AG10803 (cell line): Measurements from ENCODE around the gene IL20RB.
"Not testable (repeated sequence)": the region's sequence is repeated elsewhere in the genome, so short reads cannot be mapped to it uniquely, and the experiment has no call there.

Source experiments
- DNase-seq: peaks from one replicate; pipeline ENCODE4 v3.0.0; 2010; ENCODE audit warnings: low read depth
- H3K4me3 ChIP-seq: 2 replicates; pipeline ENCODE4 v1.5.1; 2011; ENCODE audit warnings: mild to moderate bottlenecking, low read length, control low read depth
- TF ChIP-seq, protein P1 (sequence below): conservative IDR thresholded peaks from 2 replicates; pipeline ENCODE4 v1.5.1; 2011; ENCODE audit warnings: mild to moderate bottlenecking, low read length, control low read depth, inconsistent platforms

IL20RB gene

DNA sequence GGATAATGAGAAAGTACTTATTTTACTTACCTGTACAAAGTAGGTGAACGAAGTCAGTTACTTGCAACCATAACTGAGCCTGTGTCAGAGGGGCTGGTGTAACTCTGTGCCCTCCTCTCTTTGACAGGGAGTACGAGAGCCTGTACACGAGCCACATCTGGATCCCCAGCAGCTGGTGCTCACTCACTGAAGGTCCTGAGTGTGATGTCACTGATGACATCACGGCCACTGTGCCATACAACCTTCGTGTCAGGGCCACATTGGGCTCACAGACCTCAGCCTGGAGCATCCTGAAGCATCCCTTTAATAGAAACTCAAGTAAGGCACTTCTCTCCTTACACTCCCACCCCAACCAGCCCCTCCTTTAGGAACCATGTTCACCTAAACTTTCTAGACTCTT is 24.2 kb downstream of the IL20RB start:
- no peak for DNase-seq
- TF ChIP-seq, protein P1, sequence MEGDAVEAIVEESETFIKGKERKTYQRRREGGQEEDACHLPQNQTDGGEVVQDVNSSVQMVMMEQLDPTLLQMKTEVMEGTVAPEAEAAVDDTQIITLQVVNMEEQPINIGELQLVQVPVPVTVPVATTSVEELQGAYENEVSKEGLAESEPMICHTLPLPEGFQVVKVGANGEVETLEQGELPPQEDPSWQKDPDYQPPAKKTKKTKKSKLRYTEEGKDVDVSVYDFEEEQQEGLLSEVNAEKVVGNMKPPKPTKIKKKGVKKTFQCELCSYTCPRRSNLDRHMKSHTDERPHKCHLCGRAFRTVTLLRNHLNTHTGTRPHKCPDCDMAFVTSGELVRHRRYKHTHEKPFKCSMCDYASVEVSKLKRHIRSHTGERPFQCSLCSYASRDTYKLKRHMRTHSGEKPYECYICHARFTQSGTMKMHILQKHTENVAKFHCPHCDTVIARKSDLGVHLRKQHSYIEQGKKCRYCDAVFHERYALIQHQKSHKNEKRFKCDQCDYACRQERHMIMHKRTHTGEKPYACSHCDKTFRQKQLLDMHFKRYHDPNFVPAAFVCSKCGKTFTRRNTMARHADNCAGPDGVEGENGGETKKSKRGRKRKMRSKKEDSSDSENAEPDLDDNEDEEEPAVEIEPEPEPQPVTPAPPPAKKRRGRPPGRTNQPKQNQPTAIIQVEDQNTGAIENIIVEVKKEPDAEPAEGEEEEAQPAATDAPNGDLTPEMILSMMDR = no peak
- H3K4me3 ChIP-seq = no peak overlapping the region

DNA sequence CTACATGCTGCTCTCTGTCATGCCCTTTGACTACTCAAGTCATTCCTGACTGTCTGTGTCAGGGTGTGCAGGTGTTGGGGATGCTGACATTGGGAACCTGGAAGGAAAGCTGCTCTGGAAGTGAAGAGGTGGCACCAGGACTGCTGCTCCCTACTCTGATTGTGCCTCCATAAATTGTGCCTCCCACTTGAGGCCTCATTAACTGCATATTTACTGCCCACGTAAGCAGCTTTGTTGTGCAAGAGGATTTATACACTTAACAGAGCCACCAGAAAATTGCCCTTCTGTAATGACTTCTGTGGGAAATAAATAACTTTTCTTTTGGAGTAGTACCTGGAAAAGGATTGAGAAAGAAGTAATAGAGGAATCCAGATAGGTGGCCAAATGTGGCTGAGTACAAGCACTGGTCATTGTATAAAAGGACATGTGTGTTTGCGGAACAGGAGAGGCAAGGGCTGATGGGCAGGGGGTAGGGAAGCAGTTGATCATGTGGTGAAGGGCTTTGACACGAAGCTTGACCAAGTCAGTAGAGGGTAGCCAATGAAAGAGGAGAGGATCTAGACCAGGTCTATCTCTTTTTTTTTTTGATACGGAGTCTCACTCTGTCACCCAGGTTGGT is 24.8 kb downstream of the IL20RB start:
- TF ChIP-seq, protein P1 = no peak
- no peak overlapping the region for H3K4me3 ChIP-seq
- no peak for DNase-seq

DNA sequence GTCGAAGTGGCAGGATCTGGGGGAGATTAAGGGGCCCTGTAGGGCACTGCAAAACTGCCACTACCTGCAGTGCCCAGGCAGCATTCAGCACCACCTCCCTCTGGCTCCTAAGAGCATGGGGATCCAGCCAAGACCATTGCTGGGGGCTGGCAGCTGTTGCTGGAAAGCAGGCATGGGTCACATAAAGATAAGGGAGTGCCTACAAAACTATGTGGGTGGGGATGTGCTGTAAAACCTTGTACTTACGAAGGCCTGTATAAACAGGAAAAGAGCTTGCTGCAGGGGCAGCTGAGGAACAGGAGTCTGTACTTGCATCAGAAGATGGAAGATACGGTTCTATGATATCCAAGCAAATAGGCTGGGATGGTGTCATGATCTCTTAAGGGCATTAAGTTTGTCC is 27.1 kb downstream of the IL20RB start:
- TF ChIP-seq, protein P1 = no peak
- no peak overlapping the region for H3K4me3 ChIP-seq
- peak; percentile 52 for DNase-seq

DNA sequence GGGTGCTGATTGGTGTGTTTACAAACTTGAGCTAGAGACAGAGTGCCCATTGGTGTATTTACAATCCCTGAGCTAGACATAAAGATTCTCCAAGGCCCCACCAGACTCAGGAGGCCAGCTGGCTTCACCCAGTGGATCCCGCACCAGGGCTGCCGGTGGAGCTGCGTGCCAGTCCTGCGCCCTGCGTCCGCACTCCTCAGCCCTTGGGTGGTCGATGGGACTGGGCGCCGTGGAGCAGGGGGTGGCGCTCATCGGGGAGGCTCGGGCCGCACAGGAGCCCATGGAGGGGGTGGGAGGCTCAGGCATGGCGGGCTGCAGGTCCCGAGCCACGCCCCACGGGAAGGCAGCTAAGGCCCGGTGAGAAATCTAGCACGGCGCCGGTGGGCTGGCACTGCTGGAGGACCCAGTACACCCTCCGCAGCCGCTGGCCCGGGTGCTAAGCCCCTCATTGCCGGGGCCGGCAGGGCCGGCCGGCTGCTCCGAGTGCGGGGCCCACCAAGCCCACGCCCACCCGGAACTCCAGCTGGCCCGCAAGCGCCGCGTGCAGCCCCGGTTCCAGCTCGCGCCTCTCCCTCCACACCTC is 29.7 kb downstream of the IL20RB start:
- not testable (repeated sequence) for H3K4me3 ChIP-seq, DNase-seq

DNA sequence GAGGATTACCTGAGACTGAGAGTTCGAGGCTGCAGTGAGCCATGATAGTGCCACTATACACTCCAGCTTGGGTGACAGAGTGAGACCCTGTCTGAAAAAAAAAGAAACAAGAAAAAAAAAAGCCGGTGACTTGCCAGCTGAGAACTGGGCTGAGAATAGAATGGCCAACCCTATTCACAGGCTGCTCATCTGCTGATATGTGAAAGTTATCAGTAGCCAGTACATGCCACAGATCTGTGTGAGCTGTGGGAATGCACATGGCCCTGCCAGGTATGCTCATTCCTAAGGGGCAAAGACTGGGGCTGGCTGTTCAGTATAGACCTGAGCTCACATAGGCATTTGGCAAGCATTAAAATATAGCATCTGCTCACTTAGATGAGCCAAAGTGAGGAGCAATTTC is 30.9 kb downstream of the IL20RB start:
- DNase-seq = no peak
- no peak overlapping the region for H3K4me3 ChIP-seq
- TF ChIP-seq, protein P1 = no peak

DNA sequence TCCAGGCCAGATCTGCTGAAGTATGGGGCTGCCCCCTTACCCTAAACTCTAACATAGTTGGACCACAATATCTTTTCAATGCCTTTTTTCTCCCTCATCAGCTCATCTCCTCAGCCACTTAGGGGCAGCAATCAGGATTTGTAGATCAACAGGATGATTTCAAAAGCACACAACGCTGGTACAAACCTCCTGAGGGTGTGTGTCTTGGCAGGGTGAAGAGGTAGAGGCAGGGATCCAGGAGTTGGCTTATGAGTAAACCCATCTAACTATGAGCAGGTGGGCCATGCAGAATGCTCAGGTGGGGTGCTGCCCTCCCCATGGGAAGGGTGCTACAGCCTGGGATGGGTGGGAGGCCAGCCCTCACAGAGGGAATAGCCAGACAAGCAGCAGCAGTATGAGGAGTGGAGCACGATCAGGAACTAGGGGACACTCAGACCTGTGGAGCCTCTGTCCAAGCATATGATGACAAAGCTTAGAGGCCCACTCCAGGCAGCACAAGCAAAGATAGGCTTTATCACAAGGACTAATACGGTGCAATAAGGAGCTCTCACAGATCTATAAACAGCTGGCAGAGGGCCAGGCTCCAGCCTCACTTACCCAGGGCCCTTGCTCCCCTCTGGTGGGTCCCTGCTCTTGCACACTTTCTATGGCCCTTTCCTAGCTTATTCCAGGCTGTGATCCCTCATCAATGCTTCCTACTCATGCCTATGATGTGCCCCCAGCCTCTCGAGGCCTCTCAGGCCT is 32.2 kb downstream of the IL20RB start:
- no peak for DNase-seq
- no peak overlapping the region for H3K4me3 ChIP-seq
- TF ChIP-seq, protein P1 = no peak

DNA sequence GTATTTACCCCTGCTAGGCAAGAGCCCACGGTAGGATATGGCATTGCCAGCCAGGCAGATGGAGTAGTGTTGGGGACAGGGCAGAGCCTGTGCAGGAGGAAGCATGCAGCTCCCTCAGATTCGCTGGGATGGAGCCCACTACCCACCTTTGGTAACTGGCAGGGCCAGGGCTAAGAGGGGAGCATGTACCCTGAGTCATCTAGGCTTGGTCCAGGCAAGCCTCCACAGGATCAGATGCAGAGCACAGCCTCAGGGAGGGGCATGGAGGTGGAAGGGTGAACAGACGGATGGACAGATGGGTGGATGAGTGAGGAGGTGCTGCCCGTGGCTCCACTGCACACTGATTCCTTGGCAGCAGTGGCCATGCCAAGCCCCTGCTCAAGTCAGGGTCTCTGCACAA is 33.0 kb downstream of the IL20RB start:
- DNase-seq = no peak
- no peak overlapping the region for H3K4me3 ChIP-seq
- TF ChIP-seq, protein P1 = no peak
